ENCODE results near the gene FOXJ3. TPM values are rescaled to one million over a fixed set of nuclear protein-coding genes. Genes with fewer than 3 reads are reported as not detected.

FOXJ3 gene
- total RNA-seq, 1 experiment from 2014 or later: 55.3 TPM

DNA sequence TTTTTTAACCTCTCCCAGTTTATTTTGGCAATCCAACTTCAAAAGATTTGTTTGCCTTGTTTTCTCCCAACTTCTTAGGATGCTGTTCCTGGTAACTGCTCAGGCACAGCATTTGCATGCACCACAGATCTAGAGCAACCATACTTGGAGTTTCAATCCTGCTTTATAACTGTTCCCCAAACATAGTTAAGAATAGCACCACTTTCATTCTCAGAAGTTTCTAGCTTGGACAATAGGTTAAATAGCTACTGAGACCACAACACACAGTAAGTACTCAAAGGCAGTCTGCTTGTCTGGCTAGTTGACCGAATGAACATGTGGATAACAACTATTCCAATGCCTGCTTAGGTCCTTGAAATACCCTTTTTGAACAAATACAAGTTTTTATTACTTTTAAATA is 76.8 kb downstream of the FOXJ3 start:
- Histone ChIP-seq H3K9me3 (ENCODE audit: control insufficient read depth, insufficient read depth, low read depth, low read length) (no peaks in the 10 kb centered on the region; the same call in 1 of the 2 replicates), H3K36me3 (ENCODE audit: control insufficient read depth, insufficient read depth, low read length) (no peaks in the 10 kb centered on the region), H3K4me1 (ENCODE audit: control insufficient read depth, insufficient read depth, low read length) (peaks cover 8% of the 10 kb centered on the region), H3K27ac (ENCODE audit: low read length) (no peak overlapping the region), H3K27me3 (ENCODE audit: control insufficient read depth, insufficient read depth, low read length) (no peaks in the 10 kb centered on the region), H3K4me3 (ENCODE audit: low read depth in 2 of 2, low read length in 2 of 2) (no peak overlapping the region)
- no TSS peak for BruUV-seq (replicated peaks)
- TF ChIP-seq POLR2AphosphoS5 (IDR thresholded peaks at IDR 0.05; ENCODE audit: low read depth, low read length) (no peak), TCF7L2 (IDR thresholded peaks at IDR 0.05; ENCODE audit: low read depth, low read length) (no peak), SIN3A (IDR thresholded peaks at IDR 0.05; ENCODE audit: borderline replicate concordance, insufficient read depth, low read depth, low read length) (no peak)
- TF ChIP-seq, protein P1, sequence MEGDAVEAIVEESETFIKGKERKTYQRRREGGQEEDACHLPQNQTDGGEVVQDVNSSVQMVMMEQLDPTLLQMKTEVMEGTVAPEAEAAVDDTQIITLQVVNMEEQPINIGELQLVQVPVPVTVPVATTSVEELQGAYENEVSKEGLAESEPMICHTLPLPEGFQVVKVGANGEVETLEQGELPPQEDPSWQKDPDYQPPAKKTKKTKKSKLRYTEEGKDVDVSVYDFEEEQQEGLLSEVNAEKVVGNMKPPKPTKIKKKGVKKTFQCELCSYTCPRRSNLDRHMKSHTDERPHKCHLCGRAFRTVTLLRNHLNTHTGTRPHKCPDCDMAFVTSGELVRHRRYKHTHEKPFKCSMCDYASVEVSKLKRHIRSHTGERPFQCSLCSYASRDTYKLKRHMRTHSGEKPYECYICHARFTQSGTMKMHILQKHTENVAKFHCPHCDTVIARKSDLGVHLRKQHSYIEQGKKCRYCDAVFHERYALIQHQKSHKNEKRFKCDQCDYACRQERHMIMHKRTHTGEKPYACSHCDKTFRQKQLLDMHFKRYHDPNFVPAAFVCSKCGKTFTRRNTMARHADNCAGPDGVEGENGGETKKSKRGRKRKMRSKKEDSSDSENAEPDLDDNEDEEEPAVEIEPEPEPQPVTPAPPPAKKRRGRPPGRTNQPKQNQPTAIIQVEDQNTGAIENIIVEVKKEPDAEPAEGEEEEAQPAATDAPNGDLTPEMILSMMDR (IDR thresholded peaks at IDR 0.05): no peak
- TF ChIP-seq, protein P2, sequence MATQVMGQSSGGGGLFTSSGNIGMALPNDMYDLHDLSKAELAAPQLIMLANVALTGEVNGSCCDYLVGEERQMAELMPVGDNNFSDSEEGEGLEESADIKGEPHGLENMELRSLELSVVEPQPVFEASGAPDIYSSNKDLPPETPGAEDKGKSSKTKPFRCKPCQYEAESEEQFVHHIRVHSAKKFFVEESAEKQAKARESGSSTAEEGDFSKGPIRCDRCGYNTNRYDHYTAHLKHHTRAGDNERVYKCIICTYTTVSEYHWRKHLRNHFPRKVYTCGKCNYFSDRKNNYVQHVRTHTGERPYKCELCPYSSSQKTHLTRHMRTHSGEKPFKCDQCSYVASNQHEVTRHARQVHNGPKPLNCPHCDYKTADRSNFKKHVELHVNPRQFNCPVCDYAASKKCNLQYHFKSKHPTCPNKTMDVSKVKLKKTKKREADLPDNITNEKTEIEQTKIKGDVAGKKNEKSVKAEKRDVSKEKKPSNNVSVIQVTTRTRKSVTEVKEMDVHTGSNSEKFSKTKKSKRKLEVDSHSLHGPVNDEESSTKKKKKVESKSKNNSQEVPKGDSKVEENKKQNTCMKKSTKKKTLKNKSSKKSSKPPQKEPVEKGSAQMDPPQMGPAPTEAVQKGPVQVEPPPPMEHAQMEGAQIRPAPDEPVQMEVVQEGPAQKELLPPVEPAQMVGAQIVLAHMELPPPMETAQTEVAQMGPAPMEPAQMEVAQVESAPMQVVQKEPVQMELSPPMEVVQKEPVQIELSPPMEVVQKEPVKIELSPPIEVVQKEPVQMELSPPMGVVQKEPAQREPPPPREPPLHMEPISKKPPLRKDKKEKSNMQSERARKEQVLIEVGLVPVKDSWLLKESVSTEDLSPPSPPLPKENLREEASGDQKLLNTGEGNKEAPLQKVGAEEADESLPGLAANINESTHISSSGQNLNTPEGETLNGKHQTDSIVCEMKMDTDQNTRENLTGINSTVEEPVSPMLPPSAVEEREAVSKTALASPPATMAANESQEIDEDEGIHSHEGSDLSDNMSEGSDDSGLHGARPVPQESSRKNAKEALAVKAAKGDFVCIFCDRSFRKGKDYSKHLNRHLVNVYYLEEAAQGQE (IDR thresholded peaks at IDR 0.05; ENCODE audit: insufficient read depth in 1 of 2, low read depth in 2 of 2, low read length in 1 of 2): no peak
- DNase-seq (ENCODE audit: low read depth, low spot score): no peak
- ChIA-PET POLR2A (interaction anchor here (0.5 to 0.7 kb wide), 3 partner anchors 12 to 628 kb away, joined by 3 to 6 read pairs (median 4); no protein-coding TSS in a partner anchor), CTCF (no interaction called here)
- intact Hi-C loops (cut with micrococcal nuclease; ENCODE audit: unreplicated experiment): no loop called here
- in situ Hi-C loops (cut with HindIII; ENCODE audit: low pct_unique_long_range_greater_than_20kb, low sequenced_read_pairs): no loop called here
- no peak for ATAC-seq

DNA sequence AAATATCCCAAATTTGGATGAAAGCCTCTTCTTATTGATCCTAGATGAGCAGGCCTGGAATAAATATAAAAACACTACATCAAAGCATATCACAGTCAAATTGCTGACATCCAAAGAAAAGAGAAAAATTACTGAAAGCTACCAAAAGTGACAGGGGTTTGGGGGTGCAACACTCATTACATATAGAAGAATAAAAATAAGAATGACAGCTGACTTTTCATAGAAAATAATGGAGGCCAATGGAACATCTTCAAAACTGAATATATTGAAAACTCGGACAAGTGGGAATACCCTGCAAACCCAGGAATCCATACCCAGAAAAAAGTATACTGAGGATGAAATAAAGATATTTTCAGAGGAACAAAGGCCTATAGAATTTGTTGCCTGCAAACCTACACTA is 84.0 kb downstream of the FOXJ3 start:
- Histone ChIP-seq H3K4me1 (ENCODE audit: control insufficient read depth, insufficient read depth, low read length) (no peaks in the 10 kb centered on the region), H3K9me3 (ENCODE audit: control insufficient read depth, insufficient read depth, low read depth, low read length) (peaks cover 5% of the 10 kb centered on the region; the same call in 1 of the 2 replicates), H3K27ac (ENCODE audit: low read length) (no peak overlapping the region), H3K36me3 (ENCODE audit: control insufficient read depth, insufficient read depth, low read length) (no peaks in the 10 kb centered on the region), H3K4me3 (ENCODE audit: low read depth in 2 of 2, low read length in 2 of 2) (no peak overlapping the region), H3K27me3 (ENCODE audit: control insufficient read depth, insufficient read depth, low read length) (no peaks in the 10 kb centered on the region)
- TF ChIP-seq, protein P2 (IDR thresholded peaks at IDR 0.05; ENCODE audit: insufficient read depth in 1 of 2, low read depth in 2 of 2, low read length in 1 of 2): no peak
- TF ChIP-seq, protein P1 (IDR thresholded peaks at IDR 0.05): no peak
- TF ChIP-seq SIN3A (IDR thresholded peaks at IDR 0.05; ENCODE audit: borderline replicate concordance, insufficient read depth, low read depth, low read length) (no peak), TCF7L2 (IDR thresholded peaks at IDR 0.05; ENCODE audit: low read depth, low read length) (no peak), POLR2AphosphoS5 (IDR thresholded peaks at IDR 0.05; ENCODE audit: low read depth, low read length) (no peak)
- intact Hi-C loops (cut with micrococcal nuclease; ENCODE audit: unreplicated experiment): no loop called here
- BruUV-seq (replicated peaks): no TSS peak
- ChIA-PET CTCF (no interaction called here), POLR2A (no interaction called here)
- ATAC-seq: no peak
- in situ Hi-C loops (cut with HindIII; ENCODE audit: low pct_unique_long_range_greater_than_20kb, low sequenced_read_pairs): no loop called here
- DNase-seq (ENCODE audit: low read depth, low spot score): no peak
